ENCODE data around the gene CXXC1. TPM values are rescaled to one million over a fixed set of nuclear protein-coding genes. Genes with fewer than 3 reads are reported as not detected.

The CXXC1 gene
- total and polyA plus RNA-seq, 4 donors = 21.7 to 38.4 (median 30.0) TPM

DNA sequence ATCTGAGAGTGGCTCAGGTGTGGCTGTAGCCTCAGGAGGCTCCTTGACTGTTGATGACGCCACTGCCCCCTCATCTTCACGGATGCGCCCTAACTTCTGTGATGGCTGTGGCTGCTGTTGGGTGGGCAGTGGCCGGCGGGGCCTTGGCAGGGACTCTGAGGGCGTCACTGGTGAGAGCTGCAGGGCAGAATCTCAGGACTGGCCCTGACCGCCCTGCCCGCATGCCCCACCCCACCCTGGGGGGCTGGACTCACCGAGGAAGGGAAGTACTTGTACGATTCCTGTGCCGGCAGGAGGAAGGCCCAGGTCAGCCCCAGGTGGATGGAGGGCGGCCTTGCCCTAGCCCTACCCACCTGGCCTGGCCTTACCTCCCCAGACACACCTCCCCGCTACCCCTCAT is 2.4 kb downstream of the CXXC1 start:
- WGBS = 96% methylated on average over 13 of the region's 13 CpGs
- no peak overlapping the region for H3K9ac ChIP-seq (ENCODE audit: low read depth in 1 of 2, low read length in 2 of 2)
- no peaks in the 10 kb centered on the region for H3K9me3 ChIP-seq (ENCODE audit: control insufficient read depth in 4 of 4, low read length in 3 of 4)
- no peak for TF ChIP-seq SP1 (IDR thresholded peaks at IDR 0.05)
- no peak for TF ChIP-seq TAF1 (conservative IDR thresholded peaks at IDR 0.05)
- TF ChIP-seq FOXA1 (IDR thresholded peaks at IDR 0.05) = no peak
- TF ChIP-seq, protein P1, sequence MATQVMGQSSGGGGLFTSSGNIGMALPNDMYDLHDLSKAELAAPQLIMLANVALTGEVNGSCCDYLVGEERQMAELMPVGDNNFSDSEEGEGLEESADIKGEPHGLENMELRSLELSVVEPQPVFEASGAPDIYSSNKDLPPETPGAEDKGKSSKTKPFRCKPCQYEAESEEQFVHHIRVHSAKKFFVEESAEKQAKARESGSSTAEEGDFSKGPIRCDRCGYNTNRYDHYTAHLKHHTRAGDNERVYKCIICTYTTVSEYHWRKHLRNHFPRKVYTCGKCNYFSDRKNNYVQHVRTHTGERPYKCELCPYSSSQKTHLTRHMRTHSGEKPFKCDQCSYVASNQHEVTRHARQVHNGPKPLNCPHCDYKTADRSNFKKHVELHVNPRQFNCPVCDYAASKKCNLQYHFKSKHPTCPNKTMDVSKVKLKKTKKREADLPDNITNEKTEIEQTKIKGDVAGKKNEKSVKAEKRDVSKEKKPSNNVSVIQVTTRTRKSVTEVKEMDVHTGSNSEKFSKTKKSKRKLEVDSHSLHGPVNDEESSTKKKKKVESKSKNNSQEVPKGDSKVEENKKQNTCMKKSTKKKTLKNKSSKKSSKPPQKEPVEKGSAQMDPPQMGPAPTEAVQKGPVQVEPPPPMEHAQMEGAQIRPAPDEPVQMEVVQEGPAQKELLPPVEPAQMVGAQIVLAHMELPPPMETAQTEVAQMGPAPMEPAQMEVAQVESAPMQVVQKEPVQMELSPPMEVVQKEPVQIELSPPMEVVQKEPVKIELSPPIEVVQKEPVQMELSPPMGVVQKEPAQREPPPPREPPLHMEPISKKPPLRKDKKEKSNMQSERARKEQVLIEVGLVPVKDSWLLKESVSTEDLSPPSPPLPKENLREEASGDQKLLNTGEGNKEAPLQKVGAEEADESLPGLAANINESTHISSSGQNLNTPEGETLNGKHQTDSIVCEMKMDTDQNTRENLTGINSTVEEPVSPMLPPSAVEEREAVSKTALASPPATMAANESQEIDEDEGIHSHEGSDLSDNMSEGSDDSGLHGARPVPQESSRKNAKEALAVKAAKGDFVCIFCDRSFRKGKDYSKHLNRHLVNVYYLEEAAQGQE (IDR thresholded peaks at IDR 0.05) = no peak
- TF ChIP-seq GABPA (IDR thresholded peaks at IDR 0.05 in 1 of 2, conservative IDR thresholded peaks at IDR 0.05 in 1 of 2) = no peak
- H3K27ac ChIP-seq (ENCODE audit: low read depth in 1 of 2, low read length in 2 of 2) = no peak overlapping the region
- peaks cover 2 to 29% (median 10%) of the 10 kb centered on the region in 4 donors for H3K36me3 ChIP-seq (ENCODE audit: control insufficient read depth in 4 of 4, insufficient read depth in 3 of 4, low read depth in 1 of 4, low read length in 3 of 4)
- DNase-seq (ENCODE audit: low spot score) = no peak
- H3K4me1 ChIP-seq (ENCODE audit: control insufficient read depth in 4 of 4, insufficient read depth in 4 of 4, low read length in 3 of 4) = peaks cover 5 to 22% (median 18%) of the 10 kb centered on the region in 4 donors
- no peak overlapping the region for H3K4me3 ChIP-seq (ENCODE audit: low read depth in 1 of 3, low read length in 3 of 3)
- no peaks in the 10 kb centered on the region for H3K27me3 ChIP-seq (ENCODE audit: control insufficient read depth in 4 of 4, insufficient read depth in 4 of 4, low read length in 3 of 4)

DNA sequence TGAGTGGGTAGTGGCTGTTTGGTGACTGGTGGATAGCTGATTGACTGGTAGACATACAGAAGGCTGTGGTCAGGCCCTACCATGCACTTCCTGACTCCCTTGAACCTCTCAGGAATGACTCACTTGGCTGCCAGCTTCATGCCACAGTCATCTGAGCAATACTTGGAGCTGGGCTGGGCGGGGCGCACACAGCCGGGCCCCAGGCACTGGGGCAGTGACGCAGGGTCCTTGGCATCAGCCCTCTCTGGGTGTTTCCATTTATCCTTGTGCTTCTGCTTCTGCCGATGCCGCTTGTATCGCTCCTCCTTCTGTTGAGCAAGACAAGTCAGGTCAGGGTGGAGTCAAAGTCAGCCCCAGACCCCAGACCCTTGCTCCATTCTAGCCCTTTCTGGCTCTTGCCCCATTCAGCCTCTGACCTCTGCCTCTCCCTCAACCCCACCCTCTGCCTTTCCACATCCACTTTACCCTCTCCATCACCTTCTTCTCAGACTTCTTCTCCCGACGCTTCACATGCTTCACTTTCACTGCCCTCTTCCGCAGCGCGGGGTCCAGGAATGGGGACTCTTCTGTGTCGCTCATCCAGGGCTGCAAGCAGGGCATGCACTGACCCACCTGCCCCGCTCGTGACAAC is 3.1 kb downstream of the CXXC1 start:
- H3K27me3 ChIP-seq (ENCODE audit: control insufficient read depth in 4 of 4, insufficient read depth in 4 of 4, low read length in 3 of 4) = no peaks in the 10 kb centered on the region
- no peak for DNase-seq (ENCODE audit: low spot score)
- TF ChIP-seq, protein P2, sequence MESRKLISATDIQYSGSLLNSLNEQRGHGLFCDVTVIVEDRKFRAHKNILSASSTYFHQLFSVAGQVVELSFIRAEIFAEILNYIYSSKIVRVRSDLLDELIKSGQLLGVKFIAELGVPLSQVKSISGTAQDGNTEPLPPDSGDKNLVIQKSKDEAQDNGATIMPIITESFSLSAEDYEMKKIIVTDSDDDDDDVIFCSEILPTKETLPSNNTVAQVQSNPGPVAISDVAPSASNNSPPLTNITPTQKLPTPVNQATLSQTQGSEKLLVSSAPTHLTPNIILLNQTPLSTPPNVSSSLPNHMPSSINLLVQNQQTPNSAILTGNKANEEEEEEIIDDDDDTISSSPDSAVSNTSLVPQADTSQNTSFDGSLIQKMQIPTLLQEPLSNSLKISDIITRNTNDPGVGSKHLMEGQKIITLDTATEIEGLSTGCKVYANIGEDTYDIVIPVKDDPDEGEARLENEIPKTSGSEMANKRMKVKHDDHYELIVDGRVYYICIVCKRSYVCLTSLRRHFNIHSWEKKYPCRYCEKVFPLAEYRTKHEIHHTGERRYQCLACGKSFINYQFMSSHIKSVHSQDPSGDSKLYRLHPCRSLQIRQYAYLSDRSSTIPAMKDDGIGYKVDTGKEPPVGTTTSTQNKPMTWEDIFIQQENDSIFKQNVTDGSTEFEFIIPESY (IDR thresholded peaks at IDR 0.05) = no peak
- no peak for TF ChIP-seq TAF1 (conservative IDR thresholded peaks at IDR 0.05)
- no peak for TF ChIP-seq FOXA1 (IDR thresholded peaks at IDR 0.05)
- TF ChIP-seq RXRA (IDR thresholded peaks at IDR 0.05) = no peak
- TF ChIP-seq, protein P1 (IDR thresholded peaks at IDR 0.05) = no peak
- no peak for TF ChIP-seq FOXA2 (IDR thresholded peaks at IDR 0.05)
- TF ChIP-seq, protein P3, sequence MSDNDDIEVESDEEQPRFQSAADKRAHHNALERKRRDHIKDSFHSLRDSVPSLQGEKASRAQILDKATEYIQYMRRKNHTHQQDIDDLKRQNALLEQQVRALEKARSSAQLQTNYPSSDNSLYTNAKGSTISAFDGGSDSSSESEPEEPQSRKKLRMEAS (IDR thresholded peaks at IDR 0.05) = no peak
- no peak for TF ChIP-seq HNF4A (conservative IDR thresholded peaks at IDR 0.05)
- no peak for TF ChIP-seq RAD21 (IDR thresholded peaks at IDR 0.05)
- TF ChIP-seq, protein P4, sequence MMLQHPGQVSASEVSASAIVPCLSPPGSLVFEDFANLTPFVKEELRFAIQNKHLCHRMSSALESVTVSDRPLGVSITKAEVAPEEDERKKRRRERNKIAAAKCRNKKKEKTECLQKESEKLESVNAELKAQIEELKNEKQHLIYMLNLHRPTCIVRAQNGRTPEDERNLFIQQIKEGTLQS (IDR thresholded peaks at IDR 0.05) = no peak
- TF ChIP-seq NR2F2 (IDR thresholded peaks at IDR 0.05) = no peak
- TF ChIP-seq JUND (IDR thresholded peaks at IDR 0.05) = no peak
- TF ChIP-seq YY1 (IDR thresholded peaks at IDR 0.05) = no peak
- no peak overlapping the region for H3K9ac ChIP-seq (ENCODE audit: low read depth in 1 of 2, low read length in 2 of 2)
- no peak overlapping the region for H3K4me3 ChIP-seq (ENCODE audit: low read depth in 1 of 3, low read length in 3 of 3)
- WGBS = 96% methylated on average over 15 of the region's 15 CpGs
- peaks cover 2 to 29% (median 10%) of the 10 kb centered on the region in 4 donors for H3K36me3 ChIP-seq (ENCODE audit: control insufficient read depth in 4 of 4, insufficient read depth in 3 of 4, low read depth in 1 of 4, low read length in 3 of 4)
- H3K4me1 ChIP-seq (ENCODE audit: control insufficient read depth in 4 of 4, insufficient read depth in 4 of 4, low read length in 3 of 4) = peaks cover 9 to 29% (median 25%) of the 10 kb centered on the region in 4 donors
- no peak overlapping the region for H3K27ac ChIP-seq (ENCODE audit: low read depth in 1 of 2, low read length in 2 of 2)
- H3K9me3 ChIP-seq (ENCODE audit: control insufficient read depth in 4 of 4, low read length in 3 of 4) = no peaks in the 10 kb centered on the region
